ENCODE results near the gene RBAK.
"Not testable (repeated sequence)": the region's sequence is repeated elsewhere in the genome, so short reads cannot be mapped to it uniquely, and the experiment has no call there.

Gene RBAK

DNA sequence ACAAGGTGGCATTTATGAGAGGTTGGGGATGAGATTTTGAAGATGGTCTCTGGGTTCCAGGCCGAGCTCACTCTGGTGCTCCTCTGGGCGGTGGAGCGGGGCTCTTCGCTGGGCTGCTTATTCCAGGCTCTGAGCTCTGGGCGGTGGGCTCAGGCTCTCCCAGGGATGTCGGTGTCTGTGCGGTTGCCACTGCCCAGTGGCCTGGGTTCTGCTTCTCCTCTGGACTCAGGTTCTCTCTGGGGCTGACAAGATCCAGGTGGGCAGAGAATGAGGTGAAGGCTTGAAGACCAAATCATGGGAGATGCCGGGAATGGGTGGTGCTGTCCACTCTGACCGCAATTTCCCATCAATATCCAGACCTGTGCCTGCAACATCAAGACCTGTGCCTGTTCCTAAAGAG is 40.6 kb downstream of the RBAK start:
- DNase-seq (ENCODE audit: low read depth in 1 of 2, low spot score in 1 of 2), result no peak
- Histone ChIP-seq H3K27ac (replicated peaks) (no peak overlapping the region), H3K27me3 (ENCODE audit: insufficient read depth, poor library complexity, severe bottlenecking) (no peaks in the 10 kb centered on the region), H3K4me3 (replicated peaks; ENCODE audit: insufficient read depth, low read length) (no peak overlapping the region)
- no peak for TF ChIP-seq SPI1 (IDR thresholded peaks at IDR 0.05; ENCODE audit: borderline replicate concordance, low read depth)
- no peak for TF ChIP-seq POLR2AphosphoS5 (IDR thresholded peaks at IDR 0.05; ENCODE audit: low read depth)
- TF ChIP-seq GABPA (IDR thresholded peaks at IDR 0.05; ENCODE audit: low read depth), result no peak
- TF ChIP-seq, protein P1, sequence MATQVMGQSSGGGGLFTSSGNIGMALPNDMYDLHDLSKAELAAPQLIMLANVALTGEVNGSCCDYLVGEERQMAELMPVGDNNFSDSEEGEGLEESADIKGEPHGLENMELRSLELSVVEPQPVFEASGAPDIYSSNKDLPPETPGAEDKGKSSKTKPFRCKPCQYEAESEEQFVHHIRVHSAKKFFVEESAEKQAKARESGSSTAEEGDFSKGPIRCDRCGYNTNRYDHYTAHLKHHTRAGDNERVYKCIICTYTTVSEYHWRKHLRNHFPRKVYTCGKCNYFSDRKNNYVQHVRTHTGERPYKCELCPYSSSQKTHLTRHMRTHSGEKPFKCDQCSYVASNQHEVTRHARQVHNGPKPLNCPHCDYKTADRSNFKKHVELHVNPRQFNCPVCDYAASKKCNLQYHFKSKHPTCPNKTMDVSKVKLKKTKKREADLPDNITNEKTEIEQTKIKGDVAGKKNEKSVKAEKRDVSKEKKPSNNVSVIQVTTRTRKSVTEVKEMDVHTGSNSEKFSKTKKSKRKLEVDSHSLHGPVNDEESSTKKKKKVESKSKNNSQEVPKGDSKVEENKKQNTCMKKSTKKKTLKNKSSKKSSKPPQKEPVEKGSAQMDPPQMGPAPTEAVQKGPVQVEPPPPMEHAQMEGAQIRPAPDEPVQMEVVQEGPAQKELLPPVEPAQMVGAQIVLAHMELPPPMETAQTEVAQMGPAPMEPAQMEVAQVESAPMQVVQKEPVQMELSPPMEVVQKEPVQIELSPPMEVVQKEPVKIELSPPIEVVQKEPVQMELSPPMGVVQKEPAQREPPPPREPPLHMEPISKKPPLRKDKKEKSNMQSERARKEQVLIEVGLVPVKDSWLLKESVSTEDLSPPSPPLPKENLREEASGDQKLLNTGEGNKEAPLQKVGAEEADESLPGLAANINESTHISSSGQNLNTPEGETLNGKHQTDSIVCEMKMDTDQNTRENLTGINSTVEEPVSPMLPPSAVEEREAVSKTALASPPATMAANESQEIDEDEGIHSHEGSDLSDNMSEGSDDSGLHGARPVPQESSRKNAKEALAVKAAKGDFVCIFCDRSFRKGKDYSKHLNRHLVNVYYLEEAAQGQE (IDR thresholded peaks at IDR 0.05; ENCODE audit: insufficient replicate concordance, low read depth), result no peak
- TF ChIP-seq, protein P2, sequence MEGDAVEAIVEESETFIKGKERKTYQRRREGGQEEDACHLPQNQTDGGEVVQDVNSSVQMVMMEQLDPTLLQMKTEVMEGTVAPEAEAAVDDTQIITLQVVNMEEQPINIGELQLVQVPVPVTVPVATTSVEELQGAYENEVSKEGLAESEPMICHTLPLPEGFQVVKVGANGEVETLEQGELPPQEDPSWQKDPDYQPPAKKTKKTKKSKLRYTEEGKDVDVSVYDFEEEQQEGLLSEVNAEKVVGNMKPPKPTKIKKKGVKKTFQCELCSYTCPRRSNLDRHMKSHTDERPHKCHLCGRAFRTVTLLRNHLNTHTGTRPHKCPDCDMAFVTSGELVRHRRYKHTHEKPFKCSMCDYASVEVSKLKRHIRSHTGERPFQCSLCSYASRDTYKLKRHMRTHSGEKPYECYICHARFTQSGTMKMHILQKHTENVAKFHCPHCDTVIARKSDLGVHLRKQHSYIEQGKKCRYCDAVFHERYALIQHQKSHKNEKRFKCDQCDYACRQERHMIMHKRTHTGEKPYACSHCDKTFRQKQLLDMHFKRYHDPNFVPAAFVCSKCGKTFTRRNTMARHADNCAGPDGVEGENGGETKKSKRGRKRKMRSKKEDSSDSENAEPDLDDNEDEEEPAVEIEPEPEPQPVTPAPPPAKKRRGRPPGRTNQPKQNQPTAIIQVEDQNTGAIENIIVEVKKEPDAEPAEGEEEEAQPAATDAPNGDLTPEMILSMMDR (IDR thresholded peaks at IDR 0.05; ENCODE audit: insufficient read depth, low read length), result no peak

DNA sequence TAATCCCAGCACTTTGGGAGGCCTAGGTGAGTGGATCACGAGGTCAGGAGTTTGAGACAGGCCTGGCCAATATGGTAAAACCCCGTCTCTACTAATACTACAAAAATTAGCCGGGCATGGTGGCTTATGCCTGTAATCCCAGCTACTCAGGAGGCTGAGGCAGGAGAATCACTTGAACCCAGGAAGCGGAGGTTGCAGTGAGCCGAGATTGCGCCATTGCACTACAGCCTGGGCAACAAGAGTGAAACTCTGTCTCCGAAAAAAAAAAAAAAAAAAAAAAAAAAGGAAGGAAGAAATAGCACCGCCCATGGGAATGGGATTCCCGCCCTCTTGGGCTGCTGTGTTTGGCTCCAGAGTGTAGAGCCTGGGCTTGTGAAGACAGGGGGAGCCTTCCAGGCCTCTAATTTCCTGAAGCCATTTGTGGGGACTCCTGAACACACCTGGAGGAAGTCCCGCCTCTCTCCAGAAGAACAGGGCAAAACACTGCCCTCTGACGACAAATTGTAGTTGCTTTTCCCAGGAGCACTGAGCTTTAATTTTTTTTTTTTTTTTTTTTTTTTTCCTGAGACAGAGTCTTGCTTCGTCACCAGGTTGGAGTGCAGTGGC is 42.7 kb downstream of the RBAK start:
- not testable (repeated sequence) for DNase-seq (ENCODE audit: low read depth in 1 of 2, low spot score in 1 of 2); H3K4me3 ChIP-seq (replicated peaks; ENCODE audit: insufficient read depth, low read length); H3K27ac ChIP-seq (replicated peaks); H3K27me3 ChIP-seq (ENCODE audit: insufficient read depth, poor library complexity, severe bottlenecking)

DNA sequence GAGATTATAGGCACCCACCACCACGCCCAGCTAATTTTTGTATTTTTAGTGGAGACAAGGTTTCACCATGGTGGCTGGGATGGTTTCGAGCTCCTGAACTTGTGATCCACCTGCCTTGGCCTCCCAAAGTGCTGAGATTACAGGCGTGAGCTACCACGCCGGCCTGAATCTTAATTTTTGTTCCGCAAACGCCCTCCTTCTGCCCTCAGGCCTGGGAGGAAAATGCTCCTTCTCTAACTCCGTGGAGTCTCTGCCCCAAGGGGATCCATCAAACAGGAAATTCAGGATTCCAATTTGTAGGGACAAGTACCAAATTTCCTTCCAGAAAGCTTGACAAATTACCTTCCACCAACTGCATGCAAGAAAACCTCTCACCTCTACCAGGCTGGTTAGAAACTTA is 43.2 kb downstream of the RBAK start:
- TF ChIP-seq GABPA (IDR thresholded peaks at IDR 0.05; ENCODE audit: low read depth), result no peak
- TF ChIP-seq, protein P2 (IDR thresholded peaks at IDR 0.05; ENCODE audit: insufficient read depth, low read length), result no peak
- no peak for TF ChIP-seq SPI1 (IDR thresholded peaks at IDR 0.05; ENCODE audit: borderline replicate concordance, low read depth)
- TF ChIP-seq POLR2AphosphoS5 (IDR thresholded peaks at IDR 0.05; ENCODE audit: low read depth), result no peak
- TF ChIP-seq, protein P1 (IDR thresholded peaks at IDR 0.05; ENCODE audit: insufficient replicate concordance, low read depth), result no peak
- Histone ChIP-seq H3K4me3 (replicated peaks; ENCODE audit: insufficient read depth, low read length) (no peak overlapping the region), H3K27ac (replicated peaks) (no peak overlapping the region), H3K27me3 (ENCODE audit: insufficient read depth, poor library complexity, severe bottlenecking) (no peaks in the 10 kb centered on the region)
- no peak for DNase-seq (ENCODE audit: low read depth in 1 of 2, low spot score in 1 of 2)

DNA sequence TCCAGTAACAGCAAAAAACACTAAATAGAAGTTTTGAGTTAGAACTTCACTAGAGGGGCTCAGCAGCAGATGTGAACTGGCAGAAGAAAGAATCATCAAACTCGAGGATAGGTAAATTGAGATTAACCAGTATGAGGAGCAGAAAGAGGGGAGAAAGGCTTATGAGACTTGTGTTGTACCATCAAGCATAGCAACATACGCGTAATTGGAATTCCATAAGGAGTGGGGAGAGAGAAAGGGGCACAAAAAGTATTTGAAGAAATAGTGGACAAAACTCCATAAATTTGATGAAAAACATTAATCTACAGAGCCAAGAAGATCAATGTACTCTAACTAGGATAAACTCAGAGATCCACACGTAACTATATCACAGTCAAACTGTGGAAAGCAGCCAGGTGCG is 48.3 kb downstream of the RBAK start:
- H3K27me3 ChIP-seq (ENCODE audit: insufficient read depth, poor library complexity, severe bottlenecking), result no peaks in the 10 kb centered on the region
- no peak overlapping the region for H3K4me3 ChIP-seq (replicated peaks; ENCODE audit: insufficient read depth, low read length)
- DNase-seq (ENCODE audit: low read depth in 1 of 2, low spot score in 1 of 2), result no peak
- TF ChIP-seq SPI1 (IDR thresholded peaks at IDR 0.05; ENCODE audit: borderline replicate concordance, low read depth) (no peak), POLR2AphosphoS5 (IDR thresholded peaks at IDR 0.05; ENCODE audit: low read depth) (no peak), GABPA (IDR thresholded peaks at IDR 0.05; ENCODE audit: low read depth) (no peak)
- TF ChIP-seq, protein P1 (IDR thresholded peaks at IDR 0.05; ENCODE audit: insufficient replicate concordance, low read depth), result no peak
- TF ChIP-seq, protein P2 (IDR thresholded peaks at IDR 0.05; ENCODE audit: insufficient read depth, low read length), result no peak
- H3K27ac ChIP-seq (replicated peaks), result no peak overlapping the region
